Activated CD4-positive, alpha-beta T cell treated with anti-CD3 and anti-CD28 coated beads, Interleukin-2, amount 50 U/mL, for 4 hours (primary cell): Measurements from ENCODE around the gene CYP27B1.
"Not testable (repeated sequence)": the region's sequence is repeated elsewhere in the genome, so short reads cannot be mapped to it uniquely, and the experiment has no call there.

Experiments
- DNase-seq, 2 experiments: peaks; one replicate each; pipeline ENCODE4 v3.0.0-alpha.2; 2020

Gene CYP27B1

GRCh38 chr12:57719777-57720605, 46.9 kb downstream of the CYP27B1 start:
- DNase-seq: no peak

- DNase-seq: no peak
These were observed 48.0 kb downstream of the CYP27B1 start for GRCh38 chr12:57718641-57719528.

DNA sequence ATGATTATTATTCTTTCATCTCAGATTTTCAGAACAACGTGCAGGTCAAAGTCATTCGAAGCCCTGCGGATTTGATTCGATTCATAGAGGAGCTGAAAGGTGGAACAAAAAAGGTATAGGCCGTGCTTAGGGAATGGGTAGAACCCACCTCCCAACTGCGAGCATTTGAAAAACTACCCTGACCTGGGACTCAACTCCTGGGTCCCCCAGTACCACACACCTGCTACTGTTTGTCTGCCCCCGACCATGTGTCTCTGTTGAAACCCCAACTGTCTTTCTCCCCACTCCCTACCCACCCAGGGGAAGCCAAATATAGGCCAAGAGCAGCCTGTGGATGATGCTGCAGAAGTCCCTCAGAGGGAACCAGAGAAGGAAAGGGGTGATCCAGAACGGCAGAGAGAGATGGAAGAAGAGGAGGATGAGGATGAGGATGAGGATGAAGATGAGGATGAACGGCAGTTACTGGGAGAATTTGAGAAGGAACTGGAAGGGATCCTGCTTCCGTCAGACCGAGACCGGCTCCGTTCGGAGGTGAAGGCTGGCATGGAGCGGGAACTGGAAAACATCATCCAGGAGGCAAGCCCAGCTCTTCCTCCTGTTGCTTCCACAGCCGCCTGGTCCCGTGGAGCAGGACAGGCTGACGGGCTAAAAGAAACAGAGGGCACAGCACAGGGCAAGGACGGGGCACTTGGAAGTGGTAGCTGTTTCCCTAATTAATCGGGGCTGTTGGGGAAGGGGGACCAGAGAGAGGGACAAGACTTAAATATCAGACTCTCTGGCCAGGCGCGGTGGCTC, 48.8 kb downstream of the CYP27B1 start:
- no peak for DNase-seq

DNA sequence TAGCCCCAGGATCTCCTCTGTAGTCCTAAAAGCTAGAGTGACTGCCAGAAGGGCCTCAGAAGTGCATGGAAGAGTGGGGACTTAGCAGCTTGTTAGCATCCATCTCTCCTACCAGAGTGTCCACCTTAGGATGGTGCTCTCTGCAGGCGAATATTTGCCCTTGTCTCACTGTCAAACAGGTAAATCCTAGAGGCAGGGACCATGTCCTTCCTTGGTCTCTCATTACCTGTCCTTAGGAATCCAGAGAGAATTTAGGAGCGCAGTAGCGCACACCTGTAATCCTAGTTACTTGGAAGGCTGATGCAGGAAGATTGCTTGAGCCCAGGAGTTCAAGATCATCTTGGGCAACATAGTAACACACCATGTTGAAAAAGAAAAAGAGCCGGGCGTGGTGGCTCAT, 49.7 kb downstream of the CYP27B1 start:
- DNase-seq: no peak

GRCh38 chr12:57716305-57716704, 50.6 kb downstream of the CYP27B1 start:
- DNase-seq: no peak

DNA sequence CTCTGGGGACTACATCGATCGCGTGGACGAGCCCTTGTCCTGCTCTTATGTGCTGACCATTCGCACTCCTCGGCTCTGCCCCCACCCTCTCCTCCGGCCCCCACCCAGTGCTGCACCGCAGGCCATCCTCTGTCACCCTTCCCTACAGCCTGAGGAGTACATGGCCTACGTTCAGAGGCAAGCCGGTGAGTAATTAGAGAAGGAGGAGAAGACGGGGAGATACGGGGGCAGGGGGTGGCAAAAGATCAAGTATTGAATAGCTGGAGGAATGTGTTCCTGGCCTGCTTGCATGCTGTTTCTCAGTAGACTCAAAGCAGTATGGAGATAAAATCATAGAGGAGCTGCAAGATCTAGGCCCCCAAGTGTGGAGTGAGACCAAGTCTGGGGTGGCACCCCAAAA, 51.1 kb downstream of the CYP27B1 start:
- DNase-seq: no peak

GRCh38 chr12:57715036-57715748, 51.7 kb downstream of the CYP27B1 start:
- not testable (repeated sequence) for DNase-seq

GRCh38 chr12:57713209-57713608, 53.7 kb downstream of the CYP27B1 start:
- no peak for DNase-seq

GRCh38 chr12:57712701-57713100, 54.2 kb downstream of the CYP27B1 start:
- DNase-seq: no peak
